PC-3 (cell line): ENCODE results near the gene KRTAP20-4. TPM values are rescaled to one million over a fixed set of nuclear protein-coding genes. Genes with fewer than 3 reads are reported as not detected.

ENCODE experiments used
- ATAC-seq: fragments of 200-7000 bp; cut with Tn5 transposase; 2 replicates; pipeline ENCODE4 v1.9.1; 2020; ENCODE audit warnings: mild to moderate bottlenecking, moderate library complexity
- BruUV-seq: library from RNA; stranded (reverse); fragments of 400-500 nt; replicated peaks from 2 replicates; lab custom pipeline; 2021; lab: Mats Ljungman, UMichigan
- CTCF ChIA-PET: fragments of 300-600 bp; sonication (Branson Sonifier 250); formaldehyde crosslinking; loops from one replicate; lab custom pipeline; 2022; ENCODE audit warnings: antibody characterized with exemption; lab: Charles Lee
- POLR2A ChIA-PET: fragments of 300-600 bp; sonication (Branson Sonifier 250); formaldehyde crosslinking; loops from one replicate; lab custom pipeline; 2022; ENCODE audit warnings: antibody characterized with exemption; ENCODE audit not compliant: unreplicated experiment; lab: Charles Lee
- DNase-seq: peaks from one replicate; pipeline ENCODE4 v3.0.0-alpha.2; 2015
- H2AFZ ChIP-seq: fragments of 300-600 bp; sonication (generic); 2 replicates; pipeline ENCODE4 v1.6.0; 2016; ENCODE audit warnings: antibody characterized with exemption, low read length
- H3F3A ChIP-seq: fragments of 300-600 bp; sonication (generic); one replicate; pipeline ENCODE4 v1.6.0; 2017; ENCODE audit warnings: antibody characterized with exemption, low read length, control low read depth, mild to moderate bottlenecking; ENCODE audit not compliant: unreplicated experiment
- H3K27ac ChIP-seq: fragments of 300-600 bp; sonication (generic); 2 replicates; pipeline ENCODE4 v1.5.1; 2016; ENCODE audit warnings: mild to moderate bottlenecking, low read length
- H3K27me3 ChIP-seq: fragments of 300-600 bp; sonication (generic); 2 replicates; pipeline ENCODE4 v1.6.1; 2016; ENCODE audit warnings: low read length, mixed read lengths
- H3K36me3 ChIP-seq: fragments of 300-600 bp; sonication (generic); 2 replicates; pipeline ENCODE4 v1.6.1; 2016; ENCODE audit warnings: low read depth, mixed run types, low read length, mixed read lengths
- H3K4me1 ChIP-seq: fragments of 300-600 bp; sonication (generic); 2 replicates; pipeline ENCODE4 v1.5.1; 2016; ENCODE audit warnings: low read length; ENCODE audit not compliant: insufficient read depth
- H3K4me2 ChIP-seq: fragments of 300-600 bp; sonication (generic); 2 replicates; pipeline ENCODE4 v1.6.0; 2016; ENCODE audit warnings: low read length
- H3K4me3 ChIP-seq: fragments of 300-600 bp; sonication (generic); 2 replicates; pipeline ENCODE4 v1.5.1; 2016; ENCODE audit warnings: mild to moderate bottlenecking, low read length, mixed read lengths
- H3K79me2 ChIP-seq: fragments of 300-600 bp; sonication (generic); 2 replicates; pipeline ENCODE4 v1.6.1; 2017; ENCODE audit warnings: low read length, mixed read lengths
- H3K9ac ChIP-seq: fragments of 300-600 bp; sonication (generic); 2 replicates; pipeline ENCODE4 v1.6.0; 2016; ENCODE audit warnings: mild to moderate bottlenecking, low read length
- H3K9me2 ChIP-seq: fragments of 300-600 bp; sonication (generic); replicated peaks from 2 replicates; pipeline ENCODE4 v1.6.1; 2016; ENCODE audit warnings: mixed run types, low read length, mixed read lengths
- H3K9me3 ChIP-seq: fragments of 300-600 bp; sonication (generic); 2 replicates; pipeline ENCODE4 v1.6.1; 2016; ENCODE audit warnings: low read length, mixed read lengths
- H4K20me1 ChIP-seq: fragments of 300-600 bp; sonication (generic); 2 replicates; pipeline ENCODE4 v1.6.1; 2016; ENCODE audit warnings: low read length, mixed read lengths
- CTCF ChIP-seq: fragments of 300-600 bp; sonication (generic); conservative IDR thresholded peaks from 2 replicates; pipeline ENCODE4 v1.5.1; 2017; ENCODE audit warnings: antibody characterized with exemption, low read depth, mild to moderate bottlenecking, low read length
- EZH2 ChIP-seq: fragments of 300-600 bp; sonication (generic); IDR thresholded peaks from one replicate; pipeline ENCODE4 v1.6.1; 2017; ENCODE audit warnings: antibody characterized with exemption, mild to moderate bottlenecking, low read length; ENCODE audit not compliant: unreplicated experiment
- EZH2phosphoT487 ChIP-seq: fragments of 300-600 bp; sonication (generic); IDR thresholded peaks from 2 replicates; pipeline ENCODE4 v1.6.1; 2018; ENCODE audit warnings: mild to moderate bottlenecking, antibody characterized with exemption, low read length, borderline replicate concordance
- intact Hi-C: fragments of 100-400 bp; cut with micrococcal nuclease; formaldehyde crosslinking; loops from 2 replicates; pipeline ENCODE4 v1.9.0; 2023
- total RNA-seq: library from RNA; depleted of rRNA; stranded (reverse); fragments of >200 nt; gene quantifications from 2 replicates; pipeline ENCODE4 v1.2.3, GENCODE V29; 2014

KRTAP20-4 gene
- total RNA-seq, 1 experiment from 2014 or later = not detected

GRCh38 chr21:30629200-30629599, 8.8 kb downstream of the KRTAP20-4 start:
- Histone ChIP-seq H3F3A (no peaks in the 10 kb centered on the region), H3K9ac (no peak overlapping the region), H3K27me3 (no peaks in the 10 kb centered on the region), H3K27ac (no peak overlapping the region), H3K4me2 (no peak overlapping the region), H3K4me3 (no peak overlapping the region), H4K20me1 (no peaks in the 10 kb centered on the region), H2AFZ (no peak overlapping the region), H3K36me3 (no peaks in the 10 kb centered on the region), H3K9me3 (no peaks in the 10 kb centered on the region), H3K79me2 (no peaks in the 10 kb centered on the region), H3K9me2 (no peaks in the 10 kb centered on the region), H3K4me1 (0 out of 2 replicates have a peak, but pooled peaks cover 3% of the 10 kb centered on the region)
- intact Hi-C loops = no loop called here
- POLR2A ChIA-PET = no interaction called here
- ATAC-seq = no peak
- no peak for DNase-seq
- CTCF ChIA-PET = no interaction called here
- TF ChIP-seq CTCF (no peak), EZH2 (no peak), EZH2phosphoT487 (no peak)
- no TSS peak for BruUV-seq

- Histone ChIP-seq H2AFZ (no peak within 1 kb of the TSS), H3K9me2 (0 out of 2 replicates have a peak, but pooled peaks cover 3% of the 10 kb centered on the region), H4K20me1 (no peaks in the 10 kb centered on the region), H3K79me2 (no peaks in the 10 kb centered on the region), H3K36me3 (no peaks in the 10 kb centered on the region), H3K27ac (no peak within 1 kb of the TSS), H3K4me1 (no peaks in the 10 kb centered on the region), H3F3A (no peaks in the 10 kb centered on the region), H3K27me3 (no peaks in the 10 kb centered on the region), H3K9me3 (no peaks in the 10 kb centered on the region), H3K4me3 (no peak within 1 kb of the TSS), H3K4me2 (no peak within 1 kb of the TSS), H3K9ac (no peak within 1 kb of the TSS)
- intact Hi-C loops = no loop called here
- ChIA-PET POLR2A (no interaction called here), CTCF (no interaction called here)
- ATAC-seq (peak; percentile 20; the same call in 1 of the 2 replicates), DNase-seq (no peak)
- no TSS peak for BruUV-seq
- TF ChIP-seq CTCF = no peak
- TF ChIP-seq EZH2 = no peak
- no peak for TF ChIP-seq EZH2phosphoT487
Observed at GRCh38 chr21:30634906-30635305, 14.5 kb downstream of the KRTAP20-4 start, which contains the start of gene KRTAP20-2. Gene KRTAP20-2, plus strand, starts transcription at chr21:30635206. Its CDS starts 58 bp downstream, at chr21:30635264.

GRCh38 chr21:30638686-30639085, 18.3 kb downstream of the KRTAP20-4 start:
- DNase-seq = no peak
- Histone ChIP-seq H2AFZ (no peak overlapping the region), H3K79me2 (no peaks in the 10 kb centered on the region), H3K27ac (no peak overlapping the region), H3K36me3 (no peaks in the 10 kb centered on the region), H3K4me3 (no peak overlapping the region), H3K4me1 (no peaks in the 10 kb centered on the region), H3K9me2 (0 out of 2 replicates have a peak, but pooled peaks cover 3% of the 10 kb centered on the region), H3K27me3 (no peaks in the 10 kb centered on the region), H4K20me1 (no peaks in the 10 kb centered on the region), H3F3A (no peaks in the 10 kb centered on the region), H3K9me3 (no peaks in the 10 kb centered on the region), H3K4me2 (no peak overlapping the region), H3K9ac (no peak overlapping the region)
- ChIA-PET POLR2A (no interaction called here), CTCF (no interaction called here)
- BruUV-seq = no TSS peak
- no peak for ATAC-seq
- TF ChIP-seq EZH2 (no peak), CTCF (no peak), EZH2phosphoT487 (no peak)
- intact Hi-C loops = no loop called here
